ENCODE data around the gene RTF1. TPM values are rescaled to one million over a fixed set of nuclear protein-coding genes. Genes with fewer than 3 reads are reported as not detected.
"Not testable (repeated sequence)": the region's sequence is repeated elsewhere in the genome, so short reads cannot be mapped to it uniquely, and the experiment has no call there.

The RTF1 gene
- 10 to 100 TPM; 15.2 to 33.0 (median 23.8) TPM for total RNA-seq

DNA sequence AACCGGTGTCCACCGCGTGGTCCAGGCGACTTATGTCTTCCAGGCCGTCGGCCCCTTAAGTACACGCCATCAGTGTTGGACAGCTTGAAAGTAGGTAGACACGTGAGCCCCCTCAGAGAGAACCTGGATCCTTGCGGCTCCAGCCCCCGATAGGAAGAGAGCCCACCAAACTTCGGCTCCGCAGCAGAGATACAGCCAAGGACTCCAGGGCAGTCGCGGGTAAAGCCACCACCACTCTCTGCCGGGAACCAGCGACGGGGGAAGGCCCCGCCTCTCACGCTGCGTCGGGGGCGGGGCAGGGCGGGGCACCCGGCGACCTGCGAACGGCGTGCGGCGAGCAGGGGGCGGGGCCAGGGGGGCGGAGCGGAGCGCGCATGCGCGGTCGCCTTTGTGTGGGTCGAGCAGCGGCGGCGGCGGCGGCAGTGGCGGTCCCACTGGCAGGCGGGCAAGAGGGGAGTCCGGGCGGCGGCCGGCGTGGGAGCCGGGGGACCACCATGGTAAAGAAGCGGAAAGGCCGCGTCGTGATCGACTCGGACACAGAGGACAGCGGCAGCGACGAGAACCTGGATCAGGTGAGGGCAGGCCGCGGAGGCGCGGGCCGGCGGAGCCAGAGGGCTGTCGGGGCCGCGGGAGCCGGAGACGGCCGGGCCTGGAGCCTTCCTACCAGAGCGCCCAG lies at the start of gene RTF1:
RTF1 (plus strand) TSS at position 354 of the 676 bp plus-strand sequence; CDS start at position 375, 21 bp downstream.
- H3K36me3 ChIP-seq, result no peaks in the 10 kb centered on the region
- TF ChIP-seq CTCF (IDR thresholded peaks at IDR 0.05) (no peak), POLR2A (IDR thresholded peaks at IDR 0.05) (peak; percentile 65 to 80)
- peaks cover 0 to 15% (median 8%) of the 10 kb centered on the region in 4 donors for H3K4me1 ChIP-seq
- DNase-seq, result peak; percentile 91 to 98 (median 98)
- H3K27me3 ChIP-seq, result no peaks in the 10 kb centered on the region
- peak within 1 kb of the TSS; percentile 90 to 98 (median 96) for H3K4me3 ChIP-seq
- H3K27ac ChIP-seq, result peak within 1 kb of the TSS; percentile 84 to 90 (median 88)
- no peaks in the 10 kb centered on the region for H3K9me3 ChIP-seq

- Histone ChIP-seq H3K27ac (no peak overlapping the region), H3K4me3 (no peak overlapping the region), H3K27me3 (no peaks in the 10 kb centered on the region), H3K36me3 (no peaks in the 10 kb centered on the region), H3K4me1 (no peaks in the 10 kb centered on the region), H3K9me3 (no peaks in the 10 kb centered on the region)
- TF ChIP-seq POLR2A (IDR thresholded peaks at IDR 0.05), result no peak
- no peak for TF ChIP-seq CTCF (IDR thresholded peaks at IDR 0.05)
- no peak for DNase-seq
These were observed 49.5 kb upstream of the RTF1 start for GRCh38 chr15:41367418-41367817.

GRCh38 chr15:41377978-41378377 lies 38.9 kb upstream of the RTF1 start:
- Histone ChIP-seq H3K9me3 (no peaks in the 10 kb centered on the region), H3K27me3 (no peaks in the 10 kb centered on the region), H3K4me3 (no peak overlapping the region), H3K4me1 (no peaks in the 10 kb centered on the region), H3K36me3 (no peaks in the 10 kb centered on the region), H3K27ac (no peak overlapping the region)
- TF ChIP-seq CTCF (IDR thresholded peaks at IDR 0.05), result no peak
- TF ChIP-seq POLR2A (IDR thresholded peaks at IDR 0.05), result no peak
- DNase-seq, result no peak

- H3K27me3 ChIP-seq, H3K4me1 ChIP-seq, H3K27ac ChIP-seq, H3K4me3 ChIP-seq, DNase-seq, H3K9me3 ChIP-seq: not testable (repeated sequence)
- peaks cover 0 to 24% (median 0%) of the 10 kb centered on the region in 3 donors for H3K36me3 ChIP-seq
These were observed 32.7 kb upstream of the RTF1 start for GRCh38 chr15:41383974-41384749.

- Histone ChIP-seq H3K27me3 (no peaks in the 10 kb centered on the region), H3K36me3 (peaks cover 0 to 28% (median 0%) of the 10 kb centered on the region in 3 donors), H3K27ac (no peak overlapping the region), H3K4me3 (no peak overlapping the region), H3K4me1 (no peaks in the 10 kb centered on the region), H3K9me3 (no peaks in the 10 kb centered on the region)
- DNase-seq, result no peak
- TF ChIP-seq POLR2A (IDR thresholded peaks at IDR 0.05) (no peak), CTCF (IDR thresholded peaks at IDR 0.05) (no peak)
These were observed 29.2 kb upstream of the RTF1 start for GRCh38 chr15:41387646-41388045.

DNA sequence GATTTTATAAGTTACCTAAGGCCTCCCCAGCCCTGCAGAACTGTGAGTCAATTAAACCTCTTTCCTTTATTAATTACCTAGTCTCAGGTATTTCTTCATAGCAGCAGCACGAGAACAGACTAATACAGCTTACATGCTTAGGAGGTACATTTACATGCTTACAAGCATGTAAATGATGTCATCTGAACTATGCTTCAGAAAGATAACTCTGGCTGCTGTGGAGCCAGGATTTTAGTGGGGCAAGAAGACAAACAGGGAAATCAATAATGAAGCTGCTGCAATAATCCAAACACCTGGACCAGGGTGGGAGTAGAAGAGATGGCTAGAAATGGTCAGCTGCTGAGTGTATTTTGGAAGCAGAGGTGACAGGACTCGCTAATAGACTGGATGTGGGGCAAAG lies 24.2 kb upstream of the RTF1 start:
- Histone ChIP-seq H3K27ac (no peak overlapping the region), H3K36me3 (peaks cover 0 to 46% (median 0%) of the 10 kb centered on the region in 3 donors), H3K27me3 (no peaks in the 10 kb centered on the region), H3K4me1 (no peaks in the 10 kb centered on the region), H3K4me3 (no peak overlapping the region), H3K9me3 (no peaks in the 10 kb centered on the region)
- DNase-seq, result no peak
- TF ChIP-seq CTCF (IDR thresholded peaks at IDR 0.05) (no peak), POLR2A (IDR thresholded peaks at IDR 0.05) (no peak)

All from Peyer's patch (tissue), 4 donors.